Activated CD8-positive, alpha-beta memory T cell treated with anti-CD3 and anti-CD28 coated beads, Interleukin-2, amount 10 ng/mL, durations not matched to agents 7 days and 5 days (primary cell): Measurements from ENCODE around the gene MAST4. TPM values are rescaled to one million over a fixed set of nuclear protein-coding genes. Genes with fewer than 3 reads are reported as not detected.

Source experiments
- ATAC-seq: fragments of 150-1000 bp; cut with Tn5 transposase; one replicate; pipeline ENCODE4 v1.10.0; 2021; ENCODE audit warnings: moderate library complexity
- CTCF ChIA-PET: fragments of 350-600 bp; sonication (Branson Sonifier 250); formaldehyde crosslinking; loops from one replicate; lab custom pipeline; 2021; ENCODE audit warnings: antibody characterized with exemption; lab: Charles Lee
- DNase-seq: peaks from one replicate; pipeline ENCODE4 v3.0.0-alpha.2; 2020
- H3K27ac Mint-ChIP-seq: one replicate; pipeline ENCODE4 v1.8.0; 2021; ENCODE audit warnings: mild to moderate bottlenecking, mixed read lengths
- H3K27me3 Mint-ChIP-seq: one replicate; pipeline ENCODE4 v1.8.0; 2021; ENCODE audit warnings: mixed read lengths
- H3K36me3 Mint-ChIP-seq: one replicate; pipeline ENCODE4 v1.8.0; 2021; ENCODE audit warnings: mild to moderate bottlenecking, mixed read lengths
- H3K4me1 Mint-ChIP-seq: one replicate; pipeline ENCODE4 v1.8.0; 2021; ENCODE audit warnings: mixed read lengths
- H3K4me3 Mint-ChIP-seq: one replicate; pipeline ENCODE4 v1.8.0; 2021; ENCODE audit warnings: mild to moderate bottlenecking, moderate library complexity, mixed read lengths
- H3K9me3 Mint-ChIP-seq: one replicate; pipeline ENCODE4 v1.8.0; 2022; ENCODE audit warnings: low read depth, mixed read lengths
- total RNA-seq, 2 experiments: library from RNA; stranded (reverse); gene quantifications; one replicate each; pipeline ENCODE4 v1.2.3, GENCODE V29; 2021

The MAST4 gene
- total RNA-seq, 2 experiments from 2014 or later = 21.6 to 25.2 TPM

- Mint-ChIP-seq H3K27me3 (no peaks in the 10 kb centered on the region), H3K27ac (no peak overlapping the region), H3K4me3 (no peak overlapping the region), H3K9me3 (peaks cover 17% of the 10 kb centered on the region), H3K36me3 (peaks cover 54% of the 10 kb centered on the region), H3K4me1 (peaks cover 53% of the 10 kb centered on the region)
- CTCF ChIA-PET = interaction anchor here (1.5 to 2.4 kb wide), 2 partner anchors 14 to 29 kb away, joined by 3 to 6 read pairs; no protein-coding TSS in a partner anchor
- no peak for DNase-seq
- ATAC-seq = no peak
These were observed 582.8 kb downstream of the MAST4 start for GRCh38 chr5:67178966-67179365.

GRCh38 chr5:67179697-67180361 is 583.6 kb downstream of the MAST4 start:
- H3K27ac Mint-ChIP-seq = peak overlapping the region; percentile 59
- H3K4me3 Mint-ChIP-seq = no peak overlapping the region
- DNase-seq = no peak
- peaks cover 17% of the 10 kb centered on the region for H3K9me3 Mint-ChIP-seq
- peaks cover 49% of the 10 kb centered on the region for H3K36me3 Mint-ChIP-seq
- no peaks in the 10 kb centered on the region for H3K27me3 Mint-ChIP-seq
- CTCF ChIA-PET = interaction anchor here (1.5 to 3.9 kb wide), 5 partner anchors 12 to 29 kb away, joined by 3 to 19 read pairs (median 5); partner anchors contain the start of gene CD180
- no peak for ATAC-seq
- peaks cover 50% of the 10 kb centered on the region for H3K4me1 Mint-ChIP-seq

- peaks cover 53% of the 10 kb centered on the region for H3K4me1 Mint-ChIP-seq
- no peaks in the 10 kb centered on the region for H3K27me3 Mint-ChIP-seq
- peaks cover 9% of the 10 kb centered on the region for H3K9me3 Mint-ChIP-seq
- H3K4me3 Mint-ChIP-seq = no peak overlapping the region
- DNase-seq (peak; percentile 45), ATAC-seq (peak; percentile 71)
- CTCF ChIA-PET = interaction anchor here (0.9 to 3.9 kb wide), 6 partner anchors 9 to 25 kb away, joined by 3 to 19 read pairs (median 4); partner anchors contain the start of gene CD180
- H3K27ac Mint-ChIP-seq = peak overlapping the region; percentile 87
- H3K36me3 Mint-ChIP-seq = peaks cover 31% of the 10 kb centered on the region
These were observed 585.5 kb downstream of the MAST4 start for GRCh38 chr5:67181648-67182221.

GRCh38 chr5:67182301-67182790 is 586.2 kb downstream of the MAST4 start:
- peaks cover 54% of the 10 kb centered on the region for H3K4me1 Mint-ChIP-seq
- H3K27me3 Mint-ChIP-seq = no peaks in the 10 kb centered on the region
- peak overlapping the region; percentile 87 for H3K27ac Mint-ChIP-seq
- no peak for DNase-seq
- ATAC-seq = peak; percentile 56
- CTCF ChIA-PET = interaction anchor here (0.9 to 3.9 kb wide), 4 partner anchors 15 to 19 kb away, joined by 3 to 19 read pairs (median 3); partner anchors contain the start of gene CD180
- peaks cover 5% of the 10 kb centered on the region for H3K9me3 Mint-ChIP-seq
- peaks cover 26% of the 10 kb centered on the region for H3K36me3 Mint-ChIP-seq
- no peak overlapping the region for H3K4me3 Mint-ChIP-seq

GRCh38 chr5:67183859-67184258 is 587.7 kb downstream of the MAST4 start:
- H3K4me3 Mint-ChIP-seq = no peak overlapping the region
- H3K9me3 Mint-ChIP-seq = no peaks in the 10 kb centered on the region
- CTCF ChIA-PET = no interaction called here
- no peak for DNase-seq
- ATAC-seq = no peak
- H3K27ac Mint-ChIP-seq = no peak overlapping the region
- peaks cover 56% of the 10 kb centered on the region for H3K4me1 Mint-ChIP-seq
- no peaks in the 10 kb centered on the region for H3K27me3 Mint-ChIP-seq
- peaks cover 15% of the 10 kb centered on the region for H3K36me3 Mint-ChIP-seq

- H3K4me3 Mint-ChIP-seq = no peak overlapping the region
- H3K36me3 Mint-ChIP-seq = peaks cover 6% of the 10 kb centered on the region
- ATAC-seq (no peak), DNase-seq (no peak)
- CTCF ChIA-PET = no interaction called here
- H3K27me3 Mint-ChIP-seq = no peaks in the 10 kb centered on the region
- H3K4me1 Mint-ChIP-seq = peaks cover 37% of the 10 kb centered on the region
- no peak overlapping the region for H3K27ac Mint-ChIP-seq
- H3K9me3 Mint-ChIP-seq = no peaks in the 10 kb centered on the region
These were observed 591.0 kb downstream of the MAST4 start for GRCh38 chr5:67187006-67187715.

GRCh38 chr5:67188274-67189078 is 592.3 kb downstream of the MAST4 start:
- Mint-ChIP-seq H3K27ac (peak overlapping the region; percentile 37), H3K4me1 (peaks cover 28% of the 10 kb centered on the region), H3K36me3 (peaks cover 6% of the 10 kb centered on the region), H3K4me3 (no peak overlapping the region), H3K9me3 (no peaks in the 10 kb centered on the region), H3K27me3 (no peaks in the 10 kb centered on the region)
- ATAC-seq = no peak
- CTCF ChIA-PET = interaction anchor here (0.8 to 1.5 kb wide), 3 partner anchors 9 to 31 kb away, joined by 3 to 5 read pairs (median 4); no protein-coding TSS in a partner anchor
- DNase-seq = no peak

- Mint-ChIP-seq H3K4me3 (no peak overlapping the region), H3K9me3 (no peaks in the 10 kb centered on the region), H3K4me1 (peaks cover 28% of the 10 kb centered on the region), H3K27me3 (no peaks in the 10 kb centered on the region), H3K36me3 (peaks cover 6% of the 10 kb centered on the region), H3K27ac (no peak overlapping the region)
- no peak for ATAC-seq
- CTCF ChIA-PET = interaction anchor here (0.8 to 1.5 kb wide), 3 partner anchors 9 to 32 kb away, joined by 3 to 5 read pairs (median 4); no protein-coding TSS in a partner anchor
- no peak for DNase-seq
These were observed 592.8 kb downstream of the MAST4 start for GRCh38 chr5:67189079-67189354.

GRCh38 chr5:67189931-67190330 is 593.7 kb downstream of the MAST4 start:
- Mint-ChIP-seq H3K36me3 (peaks cover 11% of the 10 kb centered on the region), H3K4me1 (peaks cover 28% of the 10 kb centered on the region), H3K4me3 (no peak overlapping the region), H3K27ac (no peak overlapping the region), H3K9me3 (no peaks in the 10 kb centered on the region), H3K27me3 (no peaks in the 10 kb centered on the region)
- CTCF ChIA-PET = interaction anchor here (1.5 kb wide), 1 partner anchor 33 kb away, joined by 5 read pairs; no protein-coding TSS in a partner anchor
- ATAC-seq = no peak
- DNase-seq = no peak

- ATAC-seq (no peak), DNase-seq (no peak)
- Mint-ChIP-seq H3K4me3 (no peak overlapping the region), H3K4me1 (peaks cover 28% of the 10 kb centered on the region), H3K9me3 (no peaks in the 10 kb centered on the region), H3K27me3 (no peaks in the 10 kb centered on the region), H3K36me3 (peaks cover 11% of the 10 kb centered on the region), H3K27ac (no peak overlapping the region)
- CTCF ChIA-PET = no interaction called here
These were observed 594.2 kb downstream of the MAST4 start for GRCh38 chr5:67190410-67190809.

- peaks cover 28% of the 10 kb centered on the region for H3K4me1 Mint-ChIP-seq
- H3K4me3 Mint-ChIP-seq = no peak overlapping the region
- H3K36me3 Mint-ChIP-seq = peaks cover 11% of the 10 kb centered on the region
- no peaks in the 10 kb centered on the region for H3K27me3 Mint-ChIP-seq
- no peak overlapping the region for H3K27ac Mint-ChIP-seq
- CTCF ChIA-PET = interaction anchor here (1.4 kb wide), 1 partner anchor 20 kb away, joined by 3 read pairs; no protein-coding TSS in a partner anchor
- no peaks in the 10 kb centered on the region for H3K9me3 Mint-ChIP-seq
- DNase-seq (no peak), ATAC-seq (no peak)
These were observed 594.7 kb downstream of the MAST4 start for GRCh38 chr5:67190861-67191260.

GRCh38 chr5:67192719-67193438 is 596.7 kb downstream of the MAST4 start:
- H3K27me3 Mint-ChIP-seq = no peaks in the 10 kb centered on the region
- no peak for ATAC-seq
- no peak overlapping the region for H3K4me3 Mint-ChIP-seq
- no peak overlapping the region for H3K27ac Mint-ChIP-seq
- no peaks in the 10 kb centered on the region for H3K9me3 Mint-ChIP-seq
- H3K4me1 Mint-ChIP-seq = peaks cover 19% of the 10 kb centered on the region
- H3K36me3 Mint-ChIP-seq = peaks cover 12% of the 10 kb centered on the region
- CTCF ChIA-PET = interaction anchor here (1.2 to 1.6 kb wide), 3 partner anchors 11 to 23 kb away, joined by 3 read pairs; no protein-coding TSS in a partner anchor
- no peak for DNase-seq
